Testis (tissue), 2 donors: Measurements from ENCODE around the gene SIAH1.

ENCODE experiments used
- CTCF ChIP-seq, 3 experiments: fragments of 450-650 bp in 2 of 3; fragments of 200-600 bp in 1 of 3; sonication (generic) in 1 of 3; IDR thresholded peaks; one replicate each; pipeline ENCODE4 v1.5.1; 2016 to 2019; ENCODE audit warnings: antibody characterized with exemption in 3 of 3, mild to moderate bottlenecking in 2 of 3, moderate library complexity in 1 of 3
- POLR2A ChIP-seq: fragments of 450-650 bp; IDR thresholded peaks from one replicate; pipeline ENCODE4 v1.6.1; 2017; ENCODE audit warnings: antibody characterized with exemption, mild to moderate bottlenecking, moderate library complexity

- TF ChIP-seq CTCF (IDR thresholded peaks at IDR 0.05) (no peak), POLR2A (no peak)
Observed at GRCh38 chr16:48318630-48319029, 66.6 kb downstream of the SIAH1 start.
